ENCODE measurements around the gene FALEC. TPM values are rescaled to one million over a fixed set of nuclear protein-coding genes. Genes with fewer than 3 reads are reported as not detected.

The FALEC gene
- total and polyA plus RNA-seq, 9 of the 15 experiments (the other 6 are each of a cell fraction or from before 2014, with no cell fraction given): 0.15 to 1.8 (median 0.53) TPM; not detected in 5

DNA sequence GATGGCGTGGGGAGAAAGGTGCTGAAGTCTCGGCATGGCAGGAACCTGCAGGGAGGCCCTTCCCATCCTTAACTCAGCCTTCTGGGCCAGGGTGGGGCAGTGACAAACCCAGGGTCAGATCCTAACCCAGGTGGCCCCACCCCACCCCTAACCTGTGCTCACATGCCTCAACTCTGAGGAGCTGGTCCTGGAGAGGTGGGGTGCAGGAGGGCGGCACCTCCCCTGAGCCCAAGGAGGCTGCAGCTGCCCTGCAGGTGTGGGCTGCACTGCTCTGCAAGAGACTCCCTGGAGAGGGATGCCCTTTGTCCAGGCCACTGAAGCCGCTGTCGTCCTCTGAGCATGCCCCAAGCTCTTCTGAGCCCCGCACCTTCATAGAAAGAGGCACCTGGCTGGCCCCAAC is 18.4 kb downstream of the FALEC start:
- ChIA-PET POLR2A (interaction anchor here (0.9 to 6.3 kb wide), 3 partner anchors 9 to 18 kb away, joined by 3 to 53 read pairs (median 5); partner anchors contain the start of genes ADAMTSL4 and FALEC), CTCF (ENCODE audit: low intra/inter-chr PET ratio) (no interaction called here)
- H3K9me3 ChIP-seq (replicated peaks; ENCODE audit: control insufficient read depth, insufficient read depth, low read depth, low read length): no peaks in the 10 kb centered on the region
- no peaks in the 10 kb centered on the region for H3K27me3 ChIP-seq (ENCODE audit: control insufficient read depth in 2 of 2, insufficient read depth in 2 of 2, low read length in 2 of 2)
- H3K9ac ChIP-seq (ENCODE audit: insufficient read depth in 1 of 2, low read depth in 2 of 2, low read length in 2 of 2): no peak overlapping the region
- in situ Hi-C loops (cut with MboI) (no loop called here), intact Hi-C loops (cut with micrococcal nuclease) (no loop called here)
- no peak for DNase-seq (ENCODE audit: extremely low read depth in 1 of 4, low spot score in 3 of 4)
- no peak overlapping the region for H3K4me3 ChIP-seq
- WGBS (ENCODE audit: insufficient coverage, low coverage, missing lambda C conversion rate): 73% methylated on average over 6 of the region's 6 CpGs
- H3K27ac ChIP-seq (ENCODE audit: extremely low read depth, low read depth, low read length): no peak overlapping the region
- no peaks in the 10 kb centered on the region for H4K20me1 ChIP-seq (replicated peaks; ENCODE audit: control insufficient read depth, insufficient read depth, low read length)
- H3K9me1 ChIP-seq (ENCODE audit: control insufficient read depth, insufficient read depth, low read length): no peaks in the 10 kb centered on the region
- H2AFZ ChIP-seq (ENCODE audit: low read depth, low read length): no peak overlapping the region
- no peak for FAIRE-seq
- H3K4me2 ChIP-seq (ENCODE audit: insufficient read depth, low read length): no peak overlapping the region
- H3K79me2 ChIP-seq (ENCODE audit: control insufficient read depth, insufficient read depth, low read length): no peaks in the 10 kb centered on the region
- no peak for ATAC-seq
- BruUV-seq (replicated peaks): no TSS peak
- TF ChIP-seq ZNF583 (CRISPR knock-in tag; IDR thresholded peaks at IDR 0.05): no peak
- no peak for TF ChIP-seq NR2F6 (CRISPR knock-in tag; IDR thresholded peaks at IDR 0.05)
- TF ChIP-seq NCOA2 (IDR thresholded peaks at IDR 0.05; ENCODE audit: partially characterized antibody in 2 of 2): no peak
- TF ChIP-seq ZBTB1 (CRISPR knock-in tag; IDR thresholded peaks at IDR 0.05; ENCODE audit: borderline replicate concordance, low read depth): no peak
- TF ChIP-seq, protein P1, sequence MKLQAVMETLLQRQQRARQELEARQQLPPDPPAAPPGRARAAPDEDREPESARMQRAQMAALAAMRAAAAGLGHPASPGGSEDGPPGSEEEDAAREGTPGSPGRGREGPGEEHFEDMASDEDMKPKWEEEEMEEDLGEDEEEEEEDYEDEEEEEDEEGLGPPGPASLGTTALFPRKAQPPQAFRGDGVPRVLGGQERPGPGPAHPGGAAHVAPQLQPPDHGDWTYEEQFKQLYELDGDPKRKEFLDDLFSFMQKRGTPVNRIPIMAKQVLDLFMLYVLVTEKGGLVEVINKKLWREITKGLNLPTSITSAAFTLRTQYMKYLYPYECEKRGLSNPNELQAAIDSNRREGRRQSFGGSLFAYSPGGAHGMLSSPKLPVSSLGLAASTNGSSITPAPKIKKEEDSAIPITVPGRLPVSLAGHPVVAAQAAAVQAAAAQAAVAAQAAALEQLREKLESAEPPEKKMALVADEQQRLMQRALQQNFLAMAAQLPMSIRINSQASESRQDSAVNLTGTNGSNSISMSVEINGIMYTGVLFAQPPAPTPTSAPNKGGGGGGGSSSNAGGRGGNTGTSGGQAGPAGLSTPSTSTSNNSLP (IDR thresholded peaks at IDR 0.05; ENCODE audit: borderline replicate concordance, low read depth, low read length): no peak
- TF ChIP-seq FOXP1 (CRISPR knock-in tag; IDR thresholded peaks at IDR 0.05): no peak
- TF ChIP-seq SMARCC2 (IDR thresholded peaks at IDR 0.05; ENCODE audit: low read depth): no peak
- no peak for TF ChIP-seq RFX1 (IDR thresholded peaks at IDR 0.05)
- no peak for TF ChIP-seq NUFIP1 (IDR thresholded peaks at IDR 0.05; ENCODE audit: partially characterized antibody)
- no peaks in the 10 kb centered on the region for H3K36me3 ChIP-seq (ENCODE audit: control insufficient read depth, insufficient read depth, low read length)
- H3K4me1 ChIP-seq (replicated peaks in 1 of 2; ENCODE audit: control insufficient read depth in 2 of 2, insufficient read depth in 2 of 2, low read length in 2 of 2): peaks cover 11 to 23% of the 10 kb centered on the region in 2 experiments; a peak in 4 of 5 replicates

Measured in K562 (cell line).